Fibroblast of villous mesenchyme (primary cell): ENCODE measurements around the gene MEF2C. TPM values are rescaled to one million over a fixed set of nuclear protein-coding genes. Genes with fewer than 3 reads are reported as not detected.

Experiments used
- DNase-seq: peaks from one replicate; pipeline ENCODE4 v3.0.0-alpha.2; 2010; ENCODE audit warnings: low read depth
- H3K4me3 ChIP-seq: 2 replicates; pipeline ENCODE4 v1.5.1; 2011; ENCODE audit warnings: low read depth, mild to moderate bottlenecking, low read length
- total RNA-seq: library from RNA; depleted of rRNA; stranded (reverse); fragments of >200 nt; gene quantifications from 2 replicates; pipeline ENCODE4 v1.2.3, GENCODE V29; 2012
- TF ChIP-seq, protein P1 (sequence below): IDR thresholded peaks from 2 replicates; pipeline ENCODE4 v1.5.1; 2012; ENCODE audit warnings: low read depth, mild to moderate bottlenecking, low read length; ENCODE audit not compliant: insufficient read depth

MEF2C gene
- total RNA-seq, 1 donor, result 16.0 TPM

DNA sequence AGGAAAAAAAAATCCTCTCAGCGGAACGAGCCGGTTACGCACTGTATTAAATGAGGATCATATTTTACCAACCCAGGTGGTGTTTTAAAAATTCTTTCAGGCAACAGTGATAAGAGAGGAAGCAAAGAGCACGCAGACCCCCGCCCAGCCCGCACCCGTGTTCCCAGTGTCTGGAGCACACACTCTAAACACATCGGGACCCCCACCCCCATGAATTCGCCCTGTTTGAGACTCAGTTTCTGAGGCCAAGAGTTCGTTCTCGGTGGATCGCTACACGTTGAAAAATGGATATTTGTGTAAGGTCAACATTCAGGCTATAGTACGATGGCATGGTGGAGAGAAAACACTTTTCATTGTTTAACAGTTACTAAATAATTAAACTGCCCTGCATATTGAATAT lies 196.3 kb downstream of the MEF2C start:
- H3K4me3 ChIP-seq, result no peak overlapping the region
- TF ChIP-seq, protein P1, sequence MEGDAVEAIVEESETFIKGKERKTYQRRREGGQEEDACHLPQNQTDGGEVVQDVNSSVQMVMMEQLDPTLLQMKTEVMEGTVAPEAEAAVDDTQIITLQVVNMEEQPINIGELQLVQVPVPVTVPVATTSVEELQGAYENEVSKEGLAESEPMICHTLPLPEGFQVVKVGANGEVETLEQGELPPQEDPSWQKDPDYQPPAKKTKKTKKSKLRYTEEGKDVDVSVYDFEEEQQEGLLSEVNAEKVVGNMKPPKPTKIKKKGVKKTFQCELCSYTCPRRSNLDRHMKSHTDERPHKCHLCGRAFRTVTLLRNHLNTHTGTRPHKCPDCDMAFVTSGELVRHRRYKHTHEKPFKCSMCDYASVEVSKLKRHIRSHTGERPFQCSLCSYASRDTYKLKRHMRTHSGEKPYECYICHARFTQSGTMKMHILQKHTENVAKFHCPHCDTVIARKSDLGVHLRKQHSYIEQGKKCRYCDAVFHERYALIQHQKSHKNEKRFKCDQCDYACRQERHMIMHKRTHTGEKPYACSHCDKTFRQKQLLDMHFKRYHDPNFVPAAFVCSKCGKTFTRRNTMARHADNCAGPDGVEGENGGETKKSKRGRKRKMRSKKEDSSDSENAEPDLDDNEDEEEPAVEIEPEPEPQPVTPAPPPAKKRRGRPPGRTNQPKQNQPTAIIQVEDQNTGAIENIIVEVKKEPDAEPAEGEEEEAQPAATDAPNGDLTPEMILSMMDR, result no peak
- DNase-seq, result no peak

DNA sequence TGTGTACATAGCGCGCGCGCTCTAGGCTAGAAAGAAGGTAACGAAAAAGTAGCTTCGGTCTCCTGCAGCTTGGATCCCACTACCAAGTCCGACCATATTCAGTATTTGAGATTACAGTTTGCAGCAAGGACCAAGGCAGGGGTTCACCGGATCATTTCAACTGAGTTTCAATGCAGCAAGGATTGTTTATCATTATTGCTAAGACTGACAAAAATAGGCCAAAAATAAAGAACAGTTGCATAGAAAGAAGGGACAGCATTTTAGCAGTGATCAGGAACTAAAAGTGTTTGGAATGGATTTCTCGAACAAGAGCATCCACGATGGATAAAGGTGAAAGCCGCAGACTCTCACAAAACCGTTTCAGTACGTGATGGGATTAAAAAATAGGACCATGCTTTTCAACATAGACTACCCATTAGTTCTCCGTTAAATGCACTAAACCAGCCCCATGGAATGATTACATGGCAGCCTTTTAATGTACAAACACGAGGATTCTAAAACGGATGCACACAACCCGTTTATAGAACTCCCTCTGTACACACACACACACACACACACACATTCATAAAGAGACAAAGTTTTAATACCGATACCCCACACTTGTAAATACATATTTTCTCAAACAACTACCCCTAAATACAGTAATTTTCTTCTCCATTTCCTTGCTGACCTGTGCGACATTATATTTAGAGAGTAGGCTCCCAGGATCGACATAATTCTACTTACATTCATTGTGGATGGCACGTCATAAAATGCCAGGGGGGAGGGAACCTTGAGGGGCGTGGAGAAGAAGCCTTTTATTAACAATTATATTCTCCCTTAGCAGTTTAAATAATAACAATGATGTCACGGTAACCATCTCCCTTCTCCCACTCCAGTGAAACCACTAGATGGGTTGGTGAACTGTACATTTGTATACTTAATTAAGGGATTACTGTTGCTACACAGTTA lies 197.1 kb downstream of the MEF2C start:
- no peak for DNase-seq
- TF ChIP-seq, protein P1, result no peak
- H3K4me3 ChIP-seq, result no peak overlapping the region

GRCh38 chr5:88683506-88684135 lies 199.4 kb downstream of the MEF2C start:
- H3K4me3 ChIP-seq, result no peak overlapping the region
- no peak for DNase-seq
- TF ChIP-seq, protein P1, result no peak

- TF ChIP-seq, protein P1, result no peak
- DNase-seq, result no peak
- H3K4me3 ChIP-seq, result no peak overlapping the region
These were observed 200.1 kb downstream of the MEF2C start for GRCh38 chr5:88682881-88683361.

- TF ChIP-seq, protein P1, result no peak
- no peak overlapping the region for H3K4me3 ChIP-seq
- no peak for DNase-seq
These were observed 200.9 kb downstream of the MEF2C start for GRCh38 chr5:88682131-88682530.

DNA sequence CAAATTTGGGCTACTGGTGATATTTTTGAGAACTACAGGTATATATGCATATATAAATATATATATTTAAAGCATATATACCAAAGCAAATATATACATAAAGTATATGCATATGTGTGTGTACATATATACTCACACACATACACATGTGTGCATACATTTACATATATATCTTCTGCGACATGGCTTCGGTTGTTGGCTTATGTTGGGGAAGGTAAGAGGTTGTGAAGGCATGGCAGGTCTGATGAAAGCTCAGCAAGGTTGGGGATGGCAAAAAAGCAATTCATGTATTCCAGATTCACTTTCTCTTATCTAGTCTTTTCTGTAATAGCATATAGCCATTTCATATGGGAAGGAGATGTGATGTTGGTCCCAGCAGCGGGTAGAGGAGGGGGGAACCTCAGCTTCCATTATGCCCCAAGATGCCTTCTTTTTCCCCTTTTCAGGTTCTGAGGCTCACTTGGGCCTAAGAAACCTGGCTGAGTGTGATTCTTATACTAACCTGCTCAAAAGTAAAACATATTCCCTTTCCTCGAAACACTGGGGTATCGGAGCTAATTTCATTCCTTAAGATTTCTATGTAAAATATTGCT lies 201.7 kb downstream of the MEF2C start:
- TF ChIP-seq, protein P1, result no peak
- no peak overlapping the region for H3K4me3 ChIP-seq
- DNase-seq, result no peak
